Loucy (cell line): Measurements from ENCODE around the gene SLCO4A1.

Experiments used
- CTCF ChIP-seq: fragments of 200-600 bp; sonication (generic); conservative IDR thresholded peaks from 2 replicates; pipeline ENCODE4 v1.5.1; 2014; ENCODE audit warnings: mild to moderate bottlenecking, antibody characterized with exemption, low read length
- EZH2phosphoT487 ChIP-seq: fragments of 200-600 bp; IDR thresholded peaks from 2 replicates; pipeline ENCODE4 v1.6.1; 2018; ENCODE audit warnings: antibody characterized with exemption, mild to moderate bottlenecking, moderate library complexity, borderline replicate concordance

- no peak for TF ChIP-seq CTCF
- TF ChIP-seq EZH2phosphoT487 = no peak
Observed at GRCh38 chr20:62595069-62595468, 47.2 kb upstream of the SLCO4A1 start.
